ENCODE measurements around the gene RNF145.

RNF145 gene

DNA sequence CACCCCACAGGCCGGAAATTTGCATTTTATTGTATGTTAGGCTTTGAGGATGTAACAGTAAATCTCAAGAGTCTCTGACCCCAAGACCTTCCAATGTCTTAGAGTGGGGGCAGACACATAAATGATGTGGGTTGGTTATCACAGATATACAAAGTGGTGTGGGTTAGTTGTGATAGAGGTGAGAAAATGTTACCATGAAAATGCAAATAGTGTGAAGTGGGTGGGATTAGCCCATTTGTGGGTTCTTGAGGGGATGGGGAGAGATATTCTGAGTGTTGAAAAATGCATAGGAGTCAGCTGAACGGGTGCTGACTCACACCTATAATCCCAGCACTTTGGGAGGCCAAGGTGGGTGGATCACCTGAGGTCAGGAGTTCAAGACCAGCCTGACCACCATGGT lies 7.9 kb upstream of the RNF145 start:
- no peak for DNase-seq

DNA sequence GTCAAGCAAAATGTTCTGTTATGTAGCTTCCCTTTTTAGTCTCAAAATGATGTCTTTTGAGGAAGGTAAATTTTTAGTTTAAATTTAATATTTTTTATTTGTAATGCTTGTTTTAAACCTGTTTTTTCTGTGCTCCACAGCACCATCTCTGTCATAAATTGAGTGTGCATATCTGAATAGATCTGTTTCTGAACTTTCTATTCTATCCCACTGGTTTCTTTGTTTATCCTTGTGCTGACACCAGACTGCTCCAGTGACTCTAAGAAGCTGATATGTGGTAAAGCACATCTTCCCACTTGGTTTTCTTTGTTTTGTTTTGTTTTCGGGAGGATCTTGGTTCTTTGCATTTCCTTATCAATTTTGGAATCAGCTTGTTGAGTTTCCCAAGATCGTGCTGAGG lies 7.1 kb upstream of the RNF145 start:
- no peak for DNase-seq

DNA sequence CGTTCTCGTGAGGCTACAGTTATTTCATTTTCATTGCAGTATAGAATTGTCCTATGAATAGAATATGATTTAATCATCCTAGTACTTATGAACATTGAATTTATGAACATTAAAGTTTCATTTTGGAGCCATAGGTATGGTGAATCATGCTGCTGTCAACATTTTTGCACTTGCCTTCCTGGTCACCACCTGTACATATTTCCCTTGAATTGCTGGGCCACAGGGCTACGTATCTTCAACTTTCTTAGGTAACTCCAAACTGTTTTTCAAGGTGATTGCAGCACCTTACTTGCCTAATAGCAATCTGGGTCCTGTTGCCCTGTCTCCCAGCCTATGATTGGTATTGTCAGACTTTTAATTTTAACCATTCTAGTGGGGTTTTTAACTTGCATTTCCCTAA lies 6.5 kb upstream of the RNF145 start:
- no peak for DNase-seq

DNA sequence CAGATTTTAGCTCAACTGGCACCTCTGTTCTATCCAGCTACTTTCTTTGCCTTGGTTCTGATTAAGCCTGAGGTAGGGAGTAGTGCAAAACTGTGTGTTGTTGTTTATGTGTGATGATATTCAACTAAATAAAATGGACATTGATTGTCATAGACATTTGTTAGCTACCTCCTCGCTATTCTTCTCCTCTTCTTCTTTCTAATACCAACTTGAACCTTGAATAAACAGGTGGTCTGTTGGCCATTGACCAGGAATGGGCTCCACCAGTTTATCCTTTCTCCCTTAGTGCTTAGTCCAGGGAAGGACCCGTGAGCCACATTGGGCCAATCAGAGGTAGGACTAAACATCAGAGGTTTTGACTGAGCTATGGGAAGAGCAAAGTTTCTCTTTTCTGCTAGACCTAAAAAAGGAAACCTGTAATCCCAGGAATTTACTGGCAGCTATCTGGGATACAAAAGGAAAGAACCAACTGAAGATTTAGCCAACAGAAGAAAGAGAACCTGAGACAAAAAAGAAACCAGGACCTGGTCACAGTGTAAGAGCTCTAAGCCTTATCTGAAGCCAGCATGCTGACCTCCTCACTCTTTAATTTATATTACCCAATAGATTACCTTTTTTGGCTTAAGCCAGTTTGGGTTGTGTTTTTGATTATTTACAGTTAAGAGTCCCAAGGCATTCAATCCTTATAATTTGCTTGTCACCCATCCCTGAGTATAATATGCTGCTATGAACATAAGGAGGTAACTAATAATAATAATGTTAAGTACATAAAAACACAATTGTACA lies 5.3 kb upstream of the RNF145 start:
- no peak for DNase-seq

DNA sequence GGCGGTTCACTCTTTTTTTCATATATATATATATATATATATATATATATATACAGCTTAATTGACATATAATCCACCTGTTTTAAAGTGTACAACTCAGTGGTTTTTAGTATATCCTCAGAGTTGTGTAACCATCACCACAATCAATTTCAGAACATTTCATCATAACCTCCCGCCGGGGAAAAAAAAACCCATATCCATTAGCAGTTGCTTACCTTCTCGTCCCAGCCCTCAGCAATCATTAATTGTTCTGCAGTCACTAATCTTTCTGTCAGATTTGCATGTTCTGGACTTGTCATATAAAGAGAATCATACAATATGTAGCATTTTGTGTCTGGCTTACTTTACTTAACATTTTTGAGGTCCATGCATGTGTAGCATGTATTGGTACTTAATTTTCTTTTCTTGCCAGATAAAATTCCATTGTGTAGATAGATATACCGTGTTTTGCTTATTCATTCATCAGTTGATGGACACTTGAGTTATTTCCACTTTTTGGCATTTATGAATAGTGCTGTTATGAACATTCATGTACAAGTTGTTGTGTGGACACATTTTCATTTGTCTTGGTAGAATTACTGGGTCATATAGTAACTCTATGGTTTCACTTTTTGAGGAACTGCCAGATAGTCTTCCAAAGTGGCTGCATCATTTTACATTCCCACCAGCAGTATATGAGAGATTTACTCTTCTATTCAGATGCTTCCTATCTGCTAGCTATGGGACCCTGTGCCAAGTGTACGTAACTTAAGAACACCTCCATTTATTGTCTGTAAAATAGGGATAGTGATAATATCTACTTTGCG lies 3.5 kb upstream of the RNF145 start:
- no peak for DNase-seq

DNA sequence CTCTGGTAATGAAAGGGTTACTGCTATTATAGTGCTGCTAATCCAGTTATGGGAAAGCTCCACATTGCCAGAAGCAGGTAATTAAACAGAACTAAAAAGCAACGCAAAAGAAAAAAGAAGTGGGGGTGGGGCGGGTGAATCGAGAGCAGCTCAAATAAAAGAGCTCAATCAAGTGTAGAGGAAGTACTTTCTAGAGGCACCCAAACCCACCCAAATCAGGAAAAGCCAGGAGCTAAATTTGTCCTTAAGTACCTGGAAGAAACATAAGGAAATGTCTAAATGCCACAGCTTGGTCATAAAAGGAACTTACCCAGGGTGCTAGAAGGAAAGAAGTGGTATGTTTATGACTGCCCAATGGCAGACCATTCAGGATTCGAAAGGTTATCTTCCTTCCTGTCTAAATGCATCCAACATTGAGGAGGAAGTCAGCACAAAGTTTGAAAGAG lies 2.4 kb upstream of the RNF145 start:
- no peak for DNase-seq

DNA sequence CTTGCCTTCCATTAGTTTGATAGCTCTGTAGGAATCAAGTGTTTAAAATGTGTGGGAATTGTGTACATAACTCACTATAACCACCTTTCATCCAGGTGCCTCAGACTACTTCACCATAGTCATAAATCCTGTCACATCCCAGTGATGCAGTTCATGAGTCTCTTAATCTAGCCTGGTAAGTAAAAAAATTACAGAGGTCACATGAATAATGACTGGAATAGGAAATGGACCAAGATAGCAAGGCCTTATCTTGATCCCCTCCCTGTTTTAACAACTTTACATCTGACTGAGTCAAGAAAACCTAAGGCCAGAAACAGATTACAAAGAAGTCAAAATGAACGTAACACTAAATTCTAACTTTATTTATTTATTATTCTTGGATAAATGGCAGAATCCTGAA lies 1.5 kb upstream of the RNF145 start:
- no peak for DNase-seq

DNA sequence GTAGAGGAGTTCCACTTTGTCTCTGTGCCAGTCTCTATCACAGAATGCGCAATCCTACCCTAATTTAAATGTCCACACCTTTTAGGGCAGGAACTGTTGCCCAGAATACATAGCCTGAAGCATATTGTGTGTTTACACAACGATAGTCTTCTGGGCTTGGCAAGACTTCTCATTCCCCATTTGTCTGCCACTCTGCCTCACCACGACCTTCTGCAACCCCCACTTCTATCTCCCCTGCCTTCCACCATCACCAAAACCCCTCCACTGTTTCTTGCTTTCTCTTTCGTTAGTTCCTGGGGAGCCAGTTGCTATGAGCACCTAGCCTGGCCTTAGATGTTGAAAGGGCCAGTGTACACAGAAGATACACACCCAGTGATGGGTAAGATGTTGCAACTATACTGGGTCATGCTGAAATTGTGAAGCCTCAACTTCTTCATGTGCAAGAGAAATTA lies 883 bp upstream of the RNF145 start:
- no peak for DNase-seq

DNA sequence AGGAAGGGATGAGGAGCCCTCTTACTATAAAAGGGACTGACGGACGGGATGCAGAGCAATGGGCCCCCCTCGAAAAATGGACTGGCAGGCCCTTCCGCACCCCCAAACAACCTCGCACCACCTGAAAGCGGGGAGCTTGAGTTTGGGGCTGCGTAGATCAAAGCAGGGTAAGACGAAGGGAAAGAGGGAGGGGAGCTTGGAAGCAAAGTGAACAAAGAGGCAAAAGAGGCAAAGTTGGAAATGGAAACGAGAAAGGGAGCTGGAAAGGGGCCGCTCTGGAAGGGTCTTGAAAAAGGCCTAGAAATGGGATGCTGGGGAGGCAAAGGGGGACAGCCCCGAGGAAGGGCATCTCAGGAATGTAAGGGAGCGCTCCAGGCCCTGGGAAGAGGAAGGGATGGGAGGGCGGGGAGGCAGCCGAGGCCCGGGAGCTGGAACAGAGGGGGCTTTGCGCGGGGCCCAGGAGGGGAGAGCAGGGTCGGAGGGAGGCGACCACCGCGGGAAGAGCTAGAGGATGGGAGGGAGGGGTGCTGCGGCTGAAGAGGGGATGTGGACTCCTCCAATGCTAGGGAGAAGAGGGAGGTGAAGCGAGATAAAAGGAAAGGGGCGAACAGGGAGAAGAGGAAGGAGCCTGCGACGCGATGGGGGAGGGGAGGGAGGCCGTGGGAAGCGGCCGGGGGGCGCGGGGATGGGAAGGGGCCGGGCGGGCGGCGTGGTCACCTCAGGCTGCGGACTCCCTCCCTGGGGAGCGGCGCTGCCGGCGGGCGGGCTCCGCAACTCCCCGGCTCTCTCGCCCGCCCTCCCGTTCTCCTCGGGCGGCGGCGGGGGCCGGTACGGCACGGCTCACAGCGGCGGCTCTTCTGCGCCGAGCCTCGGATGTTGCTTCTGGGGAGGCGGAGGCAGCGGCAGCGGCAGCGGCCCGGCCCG lies 577 bp downstream of the RNF145 start:
- DNase-seq: no peak

DNA sequence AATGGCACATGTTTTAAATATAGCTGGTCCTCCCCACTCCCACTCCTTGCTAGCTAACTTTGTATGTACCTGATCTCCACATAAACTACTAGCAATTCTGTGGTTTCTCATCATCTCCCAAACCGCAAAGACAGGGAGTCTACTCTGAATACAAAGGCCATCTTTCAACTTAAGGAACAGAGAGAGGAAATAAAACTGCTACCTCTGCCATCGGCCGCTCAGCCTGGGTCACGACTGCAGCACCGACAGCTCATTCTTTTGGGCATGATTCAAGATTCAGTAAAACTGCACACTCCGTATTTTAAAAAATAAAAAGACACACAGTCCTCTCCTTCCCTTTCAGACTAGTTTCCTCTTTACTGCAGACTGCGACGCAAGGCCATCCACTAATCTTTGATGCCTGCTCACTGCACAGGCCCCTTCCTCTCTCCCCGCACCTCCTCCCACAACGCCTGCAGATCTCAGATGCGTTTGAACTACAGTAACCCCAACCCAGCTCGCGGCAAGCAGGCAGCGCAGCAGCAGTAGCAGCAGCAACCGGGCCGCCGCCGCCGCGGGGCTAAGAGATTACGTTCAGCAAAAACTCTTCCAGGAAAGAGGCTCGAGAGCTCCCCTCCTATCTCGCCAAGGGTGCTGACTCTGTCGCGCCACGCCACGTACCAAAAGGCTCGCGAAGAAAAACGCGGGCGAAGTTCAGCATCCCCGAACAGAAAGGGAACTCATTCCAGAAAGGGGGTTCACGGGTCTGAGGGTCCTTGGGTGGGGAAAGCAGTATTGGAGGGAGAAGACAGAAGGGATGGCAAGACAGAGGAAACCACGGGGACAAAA lies 1.5 kb downstream of the RNF145 start:
- peak; percentile 13 for DNase-seq

DNA sequence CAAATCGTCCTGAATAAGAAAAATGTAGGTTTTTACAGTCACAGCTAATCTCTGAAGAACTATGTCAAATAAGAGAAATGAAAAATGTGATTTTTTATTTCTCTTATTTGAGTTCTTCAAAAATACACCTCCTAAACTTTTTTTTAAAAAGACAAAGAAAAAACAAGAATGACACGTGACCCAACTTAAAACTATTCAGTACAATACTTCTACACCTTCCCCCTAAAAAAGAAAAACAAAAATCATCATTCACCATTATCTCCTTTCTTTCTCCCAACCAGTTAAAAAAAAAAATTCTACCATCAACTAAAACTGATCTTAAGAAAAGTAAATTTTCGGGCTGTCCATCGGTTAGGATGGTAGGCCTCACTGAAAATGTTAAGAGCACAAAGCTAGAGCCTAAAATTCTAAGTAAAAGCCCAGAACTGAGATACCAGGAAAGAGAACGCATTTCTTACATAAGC lies 2.1 kb downstream of the RNF145 start:
- DNase-seq: no peak

DNA sequence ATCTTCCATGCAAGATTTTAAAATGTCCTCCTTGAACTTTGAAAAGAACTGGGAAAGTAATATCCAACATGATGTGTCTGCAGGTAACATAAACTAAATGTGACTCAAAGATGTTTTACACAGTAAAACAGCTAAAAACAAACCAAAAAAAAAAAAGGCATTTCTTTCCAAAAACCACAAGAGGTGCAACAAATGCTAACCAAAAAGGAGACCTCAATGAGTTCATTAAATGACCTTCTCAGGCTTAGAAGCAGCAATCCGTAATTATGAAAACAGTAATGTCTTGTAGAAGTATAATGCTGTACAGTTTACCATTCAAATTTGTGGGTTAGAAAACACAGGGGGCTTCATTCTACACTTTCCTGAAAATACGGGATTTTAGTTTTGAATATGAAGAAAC lies 2.5 kb downstream of the RNF145 start:
- DNase-seq: no peak

DNA sequence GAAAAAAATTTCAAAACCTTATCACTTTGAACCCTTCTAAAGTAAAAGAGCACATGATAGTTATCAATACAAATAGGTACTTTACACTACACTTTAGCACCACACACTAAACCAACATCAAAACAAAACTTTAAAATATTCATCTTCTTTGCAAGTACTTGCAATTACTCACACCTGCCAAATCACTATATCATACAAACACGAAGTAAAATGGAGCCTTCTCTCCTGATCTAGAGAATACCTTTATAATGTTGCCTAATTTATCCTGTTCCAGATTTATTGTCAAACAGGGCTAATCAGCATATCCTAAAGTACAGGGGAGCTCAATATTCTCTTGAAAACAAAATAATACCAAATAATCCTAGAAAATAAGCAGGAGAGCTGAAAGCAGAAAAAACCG lies 3.0 kb downstream of the RNF145 start:
- DNase-seq: no peak

DNA sequence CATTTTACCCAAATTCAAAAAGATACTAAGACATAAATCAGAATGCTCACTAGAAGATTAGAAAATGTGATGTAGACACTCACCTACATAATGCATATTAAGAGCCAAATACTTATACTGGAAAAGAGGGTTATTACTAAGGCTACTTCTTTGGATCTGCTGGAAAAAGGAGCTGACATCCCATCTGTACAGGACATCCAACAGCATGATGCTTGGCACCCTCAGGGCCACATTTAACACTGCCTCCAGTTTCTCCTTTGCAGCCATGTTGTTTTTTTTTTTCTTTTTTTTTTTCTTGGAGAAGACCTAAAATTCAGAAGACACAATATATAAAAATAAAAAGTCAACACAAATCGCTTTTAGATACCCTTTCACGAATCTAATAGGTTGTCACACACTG lies 6.0 kb downstream of the RNF145 start:
- no peak for DNase-seq

DNA sequence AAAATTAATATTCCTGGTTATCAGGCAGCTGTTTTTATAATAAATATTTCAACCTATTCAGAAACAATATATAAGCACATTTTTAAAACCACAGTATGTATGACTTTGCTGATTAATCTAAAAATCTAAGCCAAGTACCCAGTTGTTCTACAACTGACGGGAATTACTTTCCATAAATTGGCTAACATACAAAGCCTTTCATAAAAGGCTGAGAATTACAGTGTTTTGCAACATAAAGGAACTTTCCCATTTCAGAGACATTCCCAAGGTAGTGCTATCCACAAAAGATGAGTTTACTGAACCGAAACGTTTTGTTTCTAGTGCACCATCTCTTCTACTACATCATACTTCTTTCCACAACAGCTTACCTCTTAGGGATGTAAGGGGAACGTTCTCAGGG lies 7.2 kb downstream of the RNF145 start:
- no peak for DNase-seq

DNA sequence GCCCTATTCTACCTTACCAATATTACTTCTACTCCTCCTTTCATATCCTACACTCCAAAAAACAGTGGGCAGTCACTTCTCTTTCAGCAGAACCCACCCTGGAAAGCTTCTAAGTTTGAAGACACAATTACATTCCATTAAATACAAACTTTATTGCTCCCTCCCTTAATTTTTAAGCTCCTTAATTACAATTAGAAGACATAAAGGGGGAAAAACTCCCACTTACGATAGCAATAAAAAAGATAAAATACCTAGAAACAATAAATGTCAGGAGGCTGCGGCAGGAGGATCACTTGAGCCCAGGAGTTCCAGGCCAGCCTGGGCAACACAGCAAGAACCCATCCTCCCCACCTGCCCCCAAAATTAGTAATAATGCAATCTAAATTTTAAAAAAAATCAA lies 9.6 kb downstream of the RNF145 start:
- no peak for DNase-seq

DNA sequence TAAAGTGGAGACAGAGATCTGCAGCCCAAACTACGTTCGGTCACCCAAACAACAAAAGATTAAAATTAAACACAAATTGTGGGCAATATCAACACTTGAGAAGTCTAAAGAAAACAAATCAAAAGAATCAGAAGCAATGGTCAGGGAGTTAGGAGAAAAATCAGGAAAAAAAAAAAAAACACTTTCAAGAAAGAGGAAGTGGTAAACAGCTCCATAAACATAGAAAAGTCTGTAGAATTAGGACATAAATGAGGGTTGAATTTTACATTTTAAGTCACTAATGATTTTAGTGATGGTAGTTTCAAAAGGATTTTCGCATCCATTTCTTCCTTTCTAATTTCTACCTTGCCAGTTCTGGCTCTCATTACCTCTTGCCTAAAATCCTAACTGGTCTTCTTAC lies 10.1 kb downstream of the RNF145 start:
- DNase-seq: no peak

DNA sequence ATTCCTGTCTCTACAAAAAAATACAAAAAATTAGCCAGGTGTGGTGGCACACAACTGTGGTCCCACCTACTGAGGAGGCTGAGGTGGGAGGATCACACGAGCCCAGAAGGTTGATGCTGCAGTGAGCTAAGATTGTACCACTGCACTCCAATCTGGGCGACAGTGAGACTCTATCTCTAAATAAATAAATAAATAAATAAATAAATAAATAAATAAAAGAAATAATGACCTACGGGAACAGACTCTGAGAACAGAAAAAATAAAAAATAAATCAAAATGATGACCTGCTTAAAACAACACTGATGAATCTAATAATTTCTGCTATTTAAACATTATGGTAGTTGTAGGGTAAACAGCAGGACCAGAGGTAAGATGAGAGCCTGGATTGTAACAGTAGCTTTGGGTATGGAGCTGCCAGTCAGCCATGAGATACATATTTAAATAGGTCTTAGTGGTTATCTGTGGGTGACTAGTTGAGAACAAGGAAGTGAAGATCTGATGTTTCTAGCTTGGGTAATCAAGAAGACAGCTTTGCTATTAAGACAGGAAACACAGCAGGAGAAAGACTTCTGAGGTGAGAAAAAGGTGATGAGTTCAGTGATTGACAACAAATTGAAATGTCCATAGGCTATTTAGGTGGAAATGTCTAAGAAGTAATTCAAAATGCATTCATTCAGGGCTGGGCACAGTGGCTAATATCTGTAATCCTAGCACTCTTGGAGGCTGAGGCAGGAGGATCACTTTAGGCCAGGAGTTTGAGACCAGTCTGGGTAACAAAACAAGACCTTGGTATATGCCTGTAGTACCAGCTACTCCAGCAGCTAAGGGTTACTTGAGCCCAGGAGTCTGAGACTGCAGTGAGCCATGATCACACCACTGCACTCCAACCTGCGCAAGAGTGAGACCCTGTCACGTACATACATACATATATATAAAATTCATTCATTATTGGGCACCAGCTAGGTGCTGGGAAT lies 11.0 kb downstream of the RNF145 start:
- DNase-seq: no peak

DNA sequence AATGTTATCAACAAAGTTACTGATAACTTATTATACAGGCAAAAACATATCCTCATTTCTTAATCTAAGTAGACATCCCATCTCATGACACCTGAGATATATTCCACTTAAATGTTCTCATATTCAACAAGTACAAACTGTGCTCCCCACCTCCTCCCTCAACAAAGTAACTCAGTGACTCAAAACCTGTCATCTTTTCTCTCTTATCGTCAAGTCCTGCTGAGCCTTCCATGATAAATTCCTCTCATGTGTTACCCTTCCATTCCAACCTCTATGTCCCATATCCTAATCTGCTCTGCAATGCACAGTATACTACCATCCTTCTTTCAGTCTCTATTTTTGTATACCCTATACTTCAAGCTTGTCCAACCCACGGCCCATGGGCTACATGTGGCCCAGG lies 13.6 kb downstream of the RNF145 start:
- no peak for DNase-seq

DNA sequence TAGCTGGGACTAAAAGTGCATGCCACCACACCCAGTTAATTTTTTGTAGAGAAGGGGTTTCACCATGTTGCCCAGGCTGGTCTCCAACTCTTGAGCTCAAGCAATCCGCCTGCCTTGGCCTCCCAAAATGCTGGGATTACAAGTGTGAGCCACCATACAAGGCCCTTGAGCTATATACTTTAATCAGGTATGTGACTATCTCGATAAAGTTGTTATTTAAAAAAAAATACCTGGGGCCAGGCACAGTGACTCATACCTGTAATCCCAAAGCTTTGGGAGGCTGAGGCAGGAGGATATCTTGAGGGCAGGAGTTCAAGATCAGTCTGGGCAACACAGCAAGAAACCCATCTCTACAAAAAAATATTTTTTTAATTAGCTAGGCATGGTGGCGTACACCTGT lies 19.2 kb downstream of the RNF145 start:
- DNase-seq: no peak

DNA sequence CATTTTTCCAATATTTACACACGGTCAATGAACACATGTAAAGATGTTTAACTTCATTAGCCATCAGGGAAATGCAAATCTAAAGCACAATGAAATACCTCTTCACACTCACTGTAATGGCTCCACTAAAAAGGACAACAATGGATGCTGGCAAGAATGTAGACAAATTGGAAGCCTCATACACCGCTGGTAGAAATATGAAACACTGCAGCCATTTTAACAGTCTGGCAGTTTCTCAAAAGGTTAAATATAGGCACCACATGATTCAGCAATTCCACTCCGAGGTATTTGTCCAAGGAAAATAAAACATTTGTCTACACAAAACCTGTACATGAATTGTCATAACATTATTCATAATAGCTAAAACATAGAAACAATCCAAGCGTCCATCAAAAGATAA lies 20.0 kb downstream of the RNF145 start:
- no peak for DNase-seq
